ENCODE measurements around the gene PERM1.

- no peak for TF ChIP-seq CTCF (optimal IDR thresholded peaks at IDR 0.05 in 1 of 3, IDR thresholded peaks at IDR 0.05 in 1 of 3, conservative IDR thresholded peaks at IDR 0.05 in 1 of 3; ENCODE audit: extremely low read depth in 1 of 3, insufficient read depth in 2 of 3, low read length in 3 of 3)
- TF ChIP-seq EZH2 (IDR thresholded peaks at IDR 0.05; ENCODE audit: low read length), result peak; percentile 86
These were observed 1.0 kb upstream of the PERM1 start for GRCh38 chr1:982765-983436.

Data from keratinocyte (primary cell).